NCI-H1694 treated with DMSO at 0.1 percent for 48 hours (cell line): Measurements from ENCODE around the gene LETM1.
A peak's percentile ranks its signal among the peaks of the same experiment; 100 is the strongest.

Experiments
- DNase-seq: peaks from one replicate; lab custom pipeline; 2025; lab: John Stamatoyannopoulos, UW

LETM1 gene

DNA sequence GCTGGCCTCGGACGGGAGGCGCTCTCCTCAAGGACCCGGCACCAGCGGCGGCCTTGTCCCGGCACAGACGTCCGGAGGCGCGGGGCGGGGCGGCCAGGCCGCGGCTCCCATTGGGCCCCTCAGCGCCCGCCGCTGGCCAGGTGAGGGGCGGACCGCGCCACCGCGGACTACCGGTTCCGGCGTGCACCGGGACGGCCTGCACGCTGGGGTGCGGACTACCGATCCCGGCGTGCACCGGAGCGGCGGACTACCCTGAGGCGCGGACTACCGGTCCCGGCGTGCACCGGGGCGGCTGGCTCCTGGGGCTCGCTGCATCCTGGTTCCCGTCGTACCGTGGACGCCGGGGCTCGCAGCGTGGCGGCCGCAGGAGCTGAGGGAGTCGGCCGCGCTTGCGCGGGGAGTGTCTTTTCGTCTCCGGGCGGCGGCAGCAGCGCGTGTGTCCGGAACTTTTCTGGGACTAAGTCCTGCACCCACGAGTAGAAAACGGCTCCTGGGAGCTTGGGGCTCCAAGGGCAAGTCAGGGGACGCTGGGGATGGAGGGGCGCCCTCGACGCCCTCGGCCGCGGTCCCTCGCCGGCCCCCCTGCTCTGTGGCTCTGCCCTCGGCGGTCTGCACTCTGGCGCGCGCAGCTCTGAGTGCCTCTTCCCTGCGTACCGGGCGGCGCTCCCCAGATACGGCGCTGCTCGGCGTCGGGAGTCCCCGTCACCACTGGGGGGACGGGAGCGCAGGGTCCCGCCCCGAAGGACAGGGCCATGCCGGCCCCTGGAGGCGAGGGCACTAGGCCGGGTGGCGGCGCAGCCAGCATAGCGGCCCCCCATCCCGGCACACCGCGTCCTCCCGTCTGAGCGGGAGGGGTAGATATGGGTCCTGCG lies at the start of gene LETM1:
Gene LETM1, minus strand, starts transcription at position 86 of the 872 bp plus-strand sequence. CDS start 206 bp downstream, outside the sequence.
- peak; percentile 87 for DNase-seq

DNA sequence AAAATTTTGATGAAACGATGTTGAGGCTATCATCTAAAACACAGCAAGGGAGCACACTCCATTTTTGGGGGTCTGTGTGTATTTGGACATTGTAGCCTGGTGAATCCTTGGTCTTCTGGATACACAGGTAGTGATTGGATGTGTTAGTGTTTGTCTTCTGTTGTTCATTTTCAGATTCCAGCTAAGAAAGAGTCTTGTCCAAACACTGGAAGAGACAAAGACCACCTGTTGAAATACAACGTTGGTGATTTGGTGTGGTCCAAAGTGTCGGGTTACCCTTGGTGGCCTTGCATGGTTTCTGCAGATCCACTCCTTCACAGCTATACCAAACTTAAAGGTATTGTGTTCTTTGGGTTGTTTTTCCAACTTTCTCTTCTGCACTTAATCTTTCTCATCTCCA lies 48.1 kb upstream of the LETM1 start:
- DNase-seq, result no peak

DNA sequence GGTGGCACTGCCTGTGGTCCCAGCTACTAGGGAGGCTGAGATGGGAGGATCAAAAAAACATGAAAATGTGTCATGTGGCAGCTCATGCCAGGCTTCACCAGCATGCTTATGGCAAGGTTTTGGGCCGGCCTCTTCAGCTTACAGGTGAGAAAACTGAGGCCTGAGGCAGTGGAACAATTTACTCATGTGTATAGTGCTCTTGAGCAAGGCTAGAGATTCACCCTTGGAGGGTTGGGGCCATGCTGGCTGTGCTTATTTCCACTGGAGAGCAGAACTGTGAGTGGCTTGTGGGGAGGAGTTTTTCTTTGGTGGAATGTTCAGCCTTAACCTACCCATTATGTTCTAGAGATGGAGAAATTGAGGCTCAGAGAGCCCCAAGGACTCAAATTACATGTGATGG lies 47.1 kb upstream of the LETM1 start:
- no peak for DNase-seq

DNA sequence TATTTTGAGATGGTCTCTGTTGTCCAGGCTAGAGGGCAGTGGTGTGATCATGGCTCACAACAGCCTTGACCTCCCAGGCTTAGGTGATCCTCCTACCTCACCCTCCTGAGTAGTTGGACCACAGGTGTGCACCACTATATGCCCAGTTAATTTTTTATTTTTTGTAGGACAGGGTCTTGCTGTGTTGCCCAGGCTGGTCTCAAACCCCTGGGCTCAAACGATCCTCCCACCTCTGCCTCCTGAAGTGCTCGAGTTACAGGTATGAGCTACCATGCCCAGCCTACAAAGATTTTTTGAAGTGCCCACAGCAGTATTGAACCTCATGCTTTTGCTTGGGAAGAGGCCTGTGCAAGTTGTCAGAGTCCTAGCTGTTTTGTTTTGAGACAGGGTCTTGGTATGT lies 46.3 kb upstream of the LETM1 start:
- no peak for DNase-seq

DNA sequence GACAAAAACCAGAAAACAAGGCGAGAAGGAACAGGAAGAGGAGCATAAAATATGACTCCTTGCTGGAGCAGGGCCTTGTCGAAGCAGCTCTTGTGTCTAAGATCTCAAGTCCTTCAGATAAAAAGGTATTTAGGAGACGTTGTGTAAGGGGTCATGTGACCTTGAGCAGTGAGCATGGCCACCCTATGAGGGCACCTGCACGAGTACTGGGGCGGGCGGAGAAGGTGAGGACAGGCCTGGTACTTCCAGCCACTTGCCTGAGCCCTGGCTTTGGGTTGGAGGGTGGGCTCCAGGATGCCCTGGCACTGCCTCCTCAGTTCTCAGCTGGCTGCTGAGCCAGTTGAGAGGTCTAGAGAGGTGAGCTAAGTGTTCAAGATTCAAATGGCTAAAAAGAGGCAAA lies 45.2 kb upstream of the LETM1 start:
- no peak for DNase-seq

DNA sequence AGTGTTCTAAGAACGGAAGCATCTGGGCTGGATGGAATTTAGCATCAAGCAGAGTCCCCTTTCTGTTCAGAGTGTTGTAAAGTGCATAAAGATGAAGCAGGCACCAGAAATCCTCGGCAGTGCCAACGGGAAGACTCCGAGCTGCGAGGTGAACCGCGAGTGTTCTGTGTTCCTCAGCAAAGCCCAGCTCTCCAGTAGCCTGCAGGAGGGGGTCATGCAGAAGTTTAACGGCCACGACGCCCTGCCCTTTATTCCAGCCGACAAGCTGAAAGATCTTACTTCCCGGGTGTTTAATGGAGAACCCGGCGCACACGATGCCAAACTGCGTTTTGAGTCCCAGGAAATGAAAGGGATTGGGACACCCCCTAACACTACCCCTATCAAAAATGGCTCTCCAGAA lies 44.7 kb upstream of the LETM1 start:
- DNase-seq, result no peak

DNA sequence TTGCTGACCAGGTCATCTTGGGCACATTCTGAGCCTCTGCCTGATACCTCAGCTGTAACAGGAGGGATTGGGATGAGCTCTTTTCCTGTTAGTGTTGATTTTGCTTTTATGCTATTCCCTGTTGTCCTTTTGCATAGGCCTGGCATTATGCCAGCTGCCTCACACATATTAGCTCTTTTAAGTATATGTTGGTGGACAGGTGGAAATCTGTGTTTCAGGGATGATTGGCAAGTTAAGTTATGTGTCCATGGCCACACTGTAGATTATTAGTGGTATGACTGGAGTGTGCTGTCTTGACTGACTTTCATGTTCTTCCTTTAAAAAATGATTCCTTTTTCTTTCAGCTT lies 44.1 kb upstream of the LETM1 start:
- no peak for DNase-seq

DNA sequence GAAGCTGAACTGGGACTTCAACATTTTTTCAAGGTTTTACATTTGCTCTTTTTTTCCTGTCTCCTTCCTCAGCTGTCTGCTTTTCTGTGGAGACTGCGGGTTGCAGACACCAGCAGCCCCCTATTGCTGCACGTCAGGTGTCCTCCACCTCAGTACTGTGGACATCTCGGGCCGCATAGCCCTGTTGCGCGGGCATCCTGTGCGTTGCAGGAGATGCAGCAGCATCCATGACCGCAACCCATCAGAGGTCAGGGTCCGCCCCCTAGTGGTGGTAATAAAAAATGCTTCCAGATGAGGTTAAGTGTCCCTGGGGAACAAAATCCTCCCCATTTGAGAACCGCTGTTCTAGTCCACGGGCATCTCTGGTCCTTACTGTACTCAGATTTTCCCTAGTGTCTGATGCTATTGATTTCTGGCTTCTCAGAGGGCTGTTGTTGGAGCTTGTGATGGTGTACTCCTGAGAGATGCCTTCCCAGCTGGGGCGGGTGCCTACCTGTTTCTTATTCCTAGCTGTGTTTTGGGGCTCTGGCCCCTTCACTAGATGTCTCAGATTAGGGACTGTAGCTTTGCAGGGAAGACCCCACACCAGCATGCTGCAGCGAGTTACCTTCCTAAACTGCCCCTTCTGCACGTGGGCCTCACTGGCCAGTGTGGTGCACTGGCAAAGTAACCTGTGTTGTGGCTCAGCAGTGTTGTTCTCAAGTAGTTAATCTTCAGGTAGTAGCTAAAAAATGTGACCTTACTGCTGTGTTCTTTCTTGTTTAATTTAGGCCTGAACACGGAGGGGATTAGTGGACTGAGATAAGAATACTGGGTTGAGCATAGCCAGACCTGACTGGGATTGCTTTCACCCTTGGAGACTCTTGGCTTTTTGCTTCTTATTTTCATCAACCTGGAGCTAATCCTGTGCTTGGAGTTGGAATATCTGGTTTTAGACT lies 43.5 kb upstream of the LETM1 start:
- DNase-seq, result peak; percentile 43

DNA sequence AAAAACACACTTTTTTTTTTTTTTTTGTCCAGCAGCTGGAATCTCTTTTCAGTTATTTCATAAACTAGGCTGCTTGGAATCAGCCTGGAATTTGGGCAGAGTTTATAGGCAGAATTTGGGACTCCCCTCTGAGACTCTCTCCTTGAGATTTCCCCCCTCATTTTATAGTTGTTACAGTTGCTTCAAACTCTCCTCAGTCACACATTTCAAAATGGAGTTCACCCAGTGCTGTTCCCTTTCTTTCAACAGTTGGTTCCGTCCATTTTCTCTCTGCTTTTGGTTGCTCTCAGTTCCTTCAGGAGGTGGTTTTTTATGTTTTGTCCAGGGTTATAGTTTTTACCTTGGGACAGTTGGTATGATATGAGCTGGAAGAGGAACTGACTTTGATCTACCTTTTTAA lies 42.7 kb upstream of the LETM1 start:
- no peak for DNase-seq

DNA sequence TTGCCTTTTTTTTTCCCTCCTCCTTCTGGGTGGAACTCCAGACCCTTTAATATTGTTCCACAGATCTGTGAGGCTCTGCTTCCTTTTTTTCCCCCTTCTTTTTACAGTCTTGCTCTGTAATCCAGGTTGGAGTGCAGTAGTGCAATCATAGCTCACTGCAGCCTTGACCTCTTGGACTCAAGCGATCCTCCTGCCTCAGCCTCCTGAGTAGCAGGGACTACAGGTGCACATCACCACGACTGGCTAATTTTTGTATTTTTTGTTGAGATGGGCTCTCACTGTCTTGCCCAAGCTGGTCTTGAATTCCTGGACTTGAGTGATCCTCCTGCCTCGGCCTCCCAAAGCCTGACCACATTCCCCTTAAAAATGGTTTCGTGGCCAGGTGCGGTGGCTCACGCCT lies 42.1 kb upstream of the LETM1 start:
- DNase-seq, result no peak

DNA sequence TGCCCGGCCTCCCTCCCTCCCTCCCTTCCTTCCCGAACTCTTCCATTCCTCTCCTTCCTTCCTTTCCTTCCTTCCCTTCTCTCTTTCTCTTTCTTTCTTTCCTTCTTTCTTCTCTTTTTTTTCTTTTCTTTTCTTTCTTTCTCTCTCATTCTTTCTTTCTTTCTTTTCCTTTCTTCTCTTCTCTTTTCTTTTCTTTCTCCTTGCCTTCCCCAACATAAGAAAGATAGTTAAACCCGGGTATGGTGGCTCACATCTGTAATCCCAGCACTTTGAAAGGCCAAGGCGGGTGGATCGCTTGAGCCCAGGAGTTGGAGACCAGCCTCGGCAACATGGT lies 40.7 kb upstream of the LETM1 start:
- DNase-seq, result no peak

DNA sequence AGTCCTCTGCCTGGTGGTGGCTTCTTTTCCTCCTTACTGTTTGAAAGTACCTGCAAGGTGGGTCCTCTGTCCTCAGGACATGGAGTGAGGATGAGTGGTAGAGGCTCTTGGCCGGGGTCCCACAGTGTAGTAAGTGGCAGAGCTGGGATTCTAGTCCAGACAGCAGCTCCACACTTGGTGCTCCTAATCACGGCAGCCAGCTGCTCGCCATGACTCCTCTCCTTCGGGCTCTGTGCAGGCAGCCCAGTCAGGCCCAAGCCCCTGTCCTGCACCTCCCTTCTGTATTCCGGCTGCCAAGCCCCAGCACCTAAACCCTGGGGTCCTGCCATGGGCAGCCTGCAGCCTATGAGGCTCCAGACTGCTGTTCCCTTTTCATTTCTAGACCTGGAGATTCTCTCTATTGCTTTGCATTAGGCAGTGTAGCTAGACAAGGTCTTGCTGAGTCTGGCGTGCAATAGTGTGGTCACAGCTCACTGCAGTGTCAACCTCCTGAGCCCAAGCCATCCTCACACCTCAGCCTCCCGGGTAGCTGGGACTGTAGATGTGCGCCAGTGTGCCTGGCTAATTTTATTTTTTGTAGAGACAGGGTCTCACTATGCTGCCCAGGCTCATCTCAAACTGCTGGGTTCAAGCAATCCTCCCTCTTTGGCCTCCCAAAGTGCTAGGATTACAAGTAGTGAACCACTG lies 40.2 kb upstream of the LETM1 start:
- no peak for DNase-seq

DNA sequence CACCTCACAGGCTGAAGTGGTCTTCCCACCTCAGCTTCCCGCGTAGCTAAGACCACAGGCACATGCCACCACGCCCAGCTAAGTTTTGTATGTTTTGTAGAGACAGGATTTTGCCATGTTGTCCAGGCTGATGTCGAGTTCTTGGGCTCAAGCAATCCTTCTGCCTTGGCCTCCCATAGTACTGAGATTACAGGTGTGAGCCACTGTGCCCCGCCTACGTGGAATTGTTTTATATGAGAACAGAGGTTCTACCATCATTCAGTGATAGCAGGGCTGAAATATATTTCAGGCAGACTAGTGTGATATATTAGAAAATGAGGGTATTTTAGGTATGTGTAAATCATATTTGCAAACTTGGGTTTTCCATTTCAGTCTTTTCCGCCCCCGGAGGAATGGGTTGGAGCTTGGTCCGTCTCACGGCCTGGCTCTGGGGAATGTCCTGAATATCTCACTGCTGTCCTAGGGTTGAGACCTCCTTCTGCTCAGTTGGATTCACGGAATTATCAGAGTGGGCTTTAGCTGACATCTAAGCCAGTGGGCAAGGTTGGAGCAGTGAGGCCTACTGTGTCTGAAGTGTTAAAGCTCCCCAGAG lies 35.1 kb upstream of the LETM1 start:
- no peak for DNase-seq

DNA sequence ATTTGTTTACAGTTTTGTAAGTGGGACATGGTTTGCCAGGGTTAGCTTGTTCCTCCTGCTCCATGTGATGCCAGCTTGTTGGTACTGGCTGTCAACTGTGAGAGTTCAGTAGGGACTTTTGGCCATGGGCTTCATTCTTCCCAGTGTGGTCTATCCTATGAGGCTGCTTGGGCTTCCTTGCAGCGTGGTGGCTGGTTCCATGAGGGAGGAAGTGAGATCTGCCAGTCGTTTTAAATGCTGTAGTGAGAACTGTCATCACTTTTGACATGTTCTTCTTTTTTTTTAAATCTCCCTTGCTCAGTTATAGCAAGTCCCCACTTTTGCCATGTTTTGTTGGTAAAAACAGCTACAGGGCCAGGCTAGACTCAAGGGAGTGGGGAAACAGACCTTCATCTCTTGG lies 31.1 kb upstream of the LETM1 start:
- DNase-seq, result no peak

DNA sequence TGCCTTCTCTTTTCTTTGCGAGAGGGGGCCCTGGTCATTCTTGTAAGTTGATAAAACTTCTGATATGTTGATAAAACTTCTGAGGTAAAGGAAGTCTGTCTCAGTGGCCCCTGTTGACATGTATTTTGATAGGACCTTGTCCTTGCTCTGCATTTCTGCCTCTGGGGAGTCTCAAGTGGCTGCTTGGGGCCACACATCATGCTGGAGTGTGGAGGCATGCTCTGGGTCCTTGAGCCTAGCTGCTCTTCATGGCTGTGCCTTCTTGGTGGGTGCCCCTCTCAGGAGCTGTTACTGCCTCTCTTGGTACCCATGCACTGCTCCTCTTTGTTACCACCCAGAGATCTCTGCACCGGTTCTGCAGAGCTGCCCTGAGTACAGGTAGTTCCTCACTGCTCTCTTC lies 29.5 kb upstream of the LETM1 start:
- DNase-seq, result no peak

DNA sequence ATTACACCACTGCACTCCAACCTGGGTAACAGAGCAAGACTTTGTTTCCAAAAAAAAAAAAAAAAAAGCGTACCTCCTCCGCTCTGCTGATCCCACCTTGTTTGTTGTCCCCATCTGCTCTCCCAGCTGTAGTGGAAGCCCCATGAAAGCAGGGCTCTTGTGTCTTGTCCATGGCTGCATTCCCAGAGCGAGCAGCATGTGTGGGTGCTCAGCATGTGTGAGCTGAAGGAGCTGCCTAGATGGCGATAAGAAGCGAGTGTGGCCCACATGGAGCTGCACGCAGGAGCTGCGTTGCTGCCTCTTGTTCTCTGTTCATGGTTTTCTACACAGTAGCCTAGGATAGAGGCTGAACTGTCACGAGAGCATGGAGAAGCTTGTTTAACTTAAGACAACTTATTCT lies 27.6 kb upstream of the LETM1 start:
- no peak for DNase-seq

DNA sequence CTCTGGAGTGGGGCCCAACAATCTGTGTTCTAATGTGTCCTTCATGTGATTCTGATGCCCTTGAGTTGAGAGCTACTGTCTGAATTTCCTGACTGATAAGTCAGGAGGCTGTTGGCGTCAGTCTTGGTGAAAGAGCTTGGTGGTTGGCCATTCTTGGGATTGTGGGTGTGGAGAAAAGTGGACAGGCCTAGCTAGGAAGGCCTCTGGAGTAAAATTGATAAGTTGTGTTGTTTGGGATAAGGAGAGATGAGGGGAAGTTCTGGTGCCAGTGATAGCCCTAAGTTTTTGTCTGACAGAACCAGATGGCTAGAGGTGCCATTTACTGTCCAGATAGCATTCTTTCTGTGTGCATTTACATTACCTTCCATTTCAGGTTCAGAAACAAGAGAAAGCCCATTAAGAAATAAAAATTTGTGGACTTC lies 26.9 kb upstream of the LETM1 start:
- no peak for DNase-seq

DNA sequence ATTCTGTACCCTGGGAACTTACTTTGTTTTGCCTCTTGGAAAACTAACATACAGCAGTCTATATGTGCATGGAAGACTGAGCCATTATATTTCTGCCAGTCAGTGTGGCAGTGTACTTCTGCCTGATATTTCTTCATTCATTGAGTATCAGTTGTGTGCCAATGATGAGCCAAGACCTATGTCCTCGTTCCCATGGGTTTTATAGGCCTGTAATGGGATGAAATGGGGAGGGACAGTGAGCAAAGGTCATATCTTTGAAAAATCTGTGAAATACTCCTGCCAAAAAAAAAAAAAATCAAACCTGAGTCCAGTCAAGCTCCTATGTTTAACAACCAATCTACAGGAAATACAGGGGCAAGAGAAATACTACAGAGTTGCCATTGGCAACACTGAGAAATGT lies 24.4 kb upstream of the LETM1 start:
- no peak for DNase-seq

DNA sequence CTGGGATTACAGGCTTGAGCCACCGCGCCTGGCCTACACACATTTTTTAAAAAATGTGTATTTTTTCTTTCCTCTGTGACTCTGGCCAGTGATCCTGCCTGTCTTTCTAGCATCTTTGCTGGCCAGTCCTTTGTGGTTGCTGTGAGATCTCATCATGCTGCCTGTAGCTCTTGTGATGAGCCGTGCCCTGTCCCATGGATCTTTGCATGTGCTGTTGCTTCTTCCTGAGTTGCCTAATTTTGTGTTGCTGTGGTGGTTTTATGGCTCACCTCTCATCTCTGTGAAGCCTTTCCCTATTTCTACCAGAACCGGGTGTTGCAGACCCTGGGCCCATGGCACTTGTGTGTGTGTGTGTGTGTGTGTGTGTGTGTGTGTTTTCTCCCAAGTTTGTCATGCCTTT lies 23.5 kb upstream of the LETM1 start:
- DNase-seq, result no peak

DNA sequence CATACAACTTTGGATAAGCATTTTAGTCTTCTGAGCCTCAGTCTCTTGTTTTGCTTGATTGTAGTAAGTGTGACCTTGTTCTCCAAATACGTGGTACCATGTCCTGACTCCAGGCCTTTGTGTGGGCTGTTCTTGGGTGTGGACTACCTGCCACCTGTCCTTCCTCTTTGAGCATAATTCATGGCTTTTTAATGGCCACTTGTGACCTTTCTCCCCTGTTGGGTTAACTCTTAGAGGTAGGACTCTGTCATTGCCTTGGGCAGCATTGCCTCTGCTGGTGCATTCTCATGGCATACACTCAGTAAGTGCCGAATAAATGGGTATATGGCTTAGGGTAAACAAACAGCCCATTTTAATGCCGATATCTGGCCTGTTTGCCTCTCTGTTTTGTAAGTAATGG lies 18.2 kb upstream of the LETM1 start:
- DNase-seq, result no peak

DNA sequence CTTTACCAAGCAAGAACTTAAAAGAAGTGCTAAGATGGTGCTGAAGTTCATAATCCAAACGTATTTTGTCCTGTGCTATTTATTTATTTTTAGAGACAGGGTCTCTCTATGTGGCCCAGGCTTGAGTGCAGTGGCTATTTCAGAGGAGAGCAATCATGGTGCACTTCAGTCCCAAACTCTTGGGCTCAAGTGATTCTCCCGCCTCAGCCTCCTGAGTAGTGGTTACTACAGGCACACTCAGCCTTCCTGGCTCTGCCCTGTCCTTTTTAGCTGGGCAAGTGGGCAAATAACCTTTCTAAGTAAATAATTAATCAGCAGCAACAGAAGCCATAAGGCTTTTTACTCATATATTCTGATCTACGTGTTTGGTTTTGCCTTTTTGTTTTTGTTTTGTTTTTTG lies 17.8 kb upstream of the LETM1 start:
- no peak for DNase-seq

DNA sequence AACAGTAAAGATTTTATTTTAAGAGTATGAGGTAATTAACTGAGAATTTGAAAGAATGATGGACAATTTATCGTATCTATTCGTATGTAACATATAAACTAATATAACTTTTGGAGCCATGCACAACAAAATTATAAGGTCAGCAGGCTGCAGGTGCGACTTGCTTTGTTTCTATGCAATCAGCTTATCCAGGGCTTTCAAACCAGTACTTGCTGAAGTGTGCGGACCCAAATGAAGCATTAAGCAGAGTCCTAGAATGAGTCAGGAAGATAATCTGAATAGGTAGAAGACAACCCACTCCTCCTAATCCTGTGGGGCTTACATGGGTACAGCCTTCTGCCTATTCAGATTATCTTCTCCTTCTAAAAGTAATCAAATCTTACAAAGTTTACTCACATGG lies 17.3 kb upstream of the LETM1 start:
- DNase-seq, result no peak
